ENCODE results near the gene CLIP2.

- TF ChIP-seq POLR2A (IDR thresholded peaks at IDR 0.05; ENCODE audit: low read depth, low read length) (no peak), POLR2AphosphoS5 (IDR thresholded peaks at IDR 0.05; ENCODE audit: low read depth, low read length) (no peak)
These were observed 122.8 kb downstream of the CLIP2 start for GRCh38 chr7:74412056-74412455.

Data from GM12892 (cell line).